ENCODE data around the gene PODNL1.

The PODNL1 gene

DNA sequence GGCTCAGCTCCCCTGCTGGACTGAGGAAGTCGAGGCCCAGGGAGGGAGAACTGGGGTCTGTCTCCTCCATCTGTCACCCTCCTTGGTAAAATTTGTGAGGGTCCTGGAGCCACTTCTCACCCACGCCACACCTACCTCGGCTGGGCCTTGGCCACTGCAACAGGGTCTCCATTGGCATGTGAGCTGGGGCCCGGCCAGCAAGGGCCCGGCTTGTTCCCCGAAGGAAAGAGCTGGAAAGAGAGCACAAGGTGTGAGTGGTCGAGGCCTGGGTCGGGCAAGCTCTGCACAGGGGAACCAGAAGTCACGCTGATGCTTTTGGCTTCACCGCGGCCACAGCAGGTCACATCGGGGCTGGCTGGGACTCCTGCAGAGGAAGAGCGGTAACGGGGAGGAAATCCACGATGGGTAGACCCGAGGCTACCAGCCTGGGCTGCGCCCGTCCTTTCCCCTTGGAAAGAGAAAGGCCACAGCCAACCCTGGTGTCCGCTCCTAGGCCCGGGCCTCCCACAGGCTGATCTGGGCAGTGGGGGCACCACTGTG is 52.3 kb downstream of the PODNL1 start:
- no peak overlapping the region for H3K4me3 ChIP-seq (ENCODE audit: low read depth in 1 of 2, low read length in 2 of 2)
- H3K9me3 ChIP-seq (ENCODE audit: insufficient read depth, low read length, severe bottlenecking) = no peaks in the 10 kb centered on the region
- H3K4me2 ChIP-seq (ENCODE audit: insufficient read depth, low read length) = no peak overlapping the region
- H3K4me1 ChIP-seq (ENCODE audit: insufficient read depth, low read length) = peaks cover 39% of the 10 kb centered on the region
- TF ChIP-seq EZH2 (IDR thresholded peaks at IDR 0.05; ENCODE audit: borderline replicate concordance, low read depth, low read length, severe bottlenecking) (no peak), CTCF (IDR thresholded peaks at IDR 0.05; ENCODE audit: borderline replicate concordance, extremely low read depth, low read length, poor library complexity, severe bottlenecking) (no peak)
- no peak overlapping the region for H3K9ac ChIP-seq (ENCODE audit: low read depth, low read length)
- peak overlapping the region; percentile 61; the same call in 1 of the 2 replicates for H3K27ac ChIP-seq (ENCODE audit: low read length)
- no peaks in the 10 kb centered on the region for H3K27me3 ChIP-seq (ENCODE audit: insufficient read depth, low read length, poor library complexity)
- H4K20me1 ChIP-seq (ENCODE audit: insufficient read depth, low read length) = no peaks in the 10 kb centered on the region
- ATAC-seq (ENCODE audit: insufficient read depth, low read depth) = no peak
- H3K79me2 ChIP-seq (ENCODE audit: insufficient read depth, low read length) = no peaks in the 10 kb centered on the region
- H3K36me3 ChIP-seq (ENCODE audit: insufficient read depth, low read length) = peaks cover 28% of the 10 kb centered on the region
- DNase-seq = no peak
- no peak overlapping the region for H2AFZ ChIP-seq (ENCODE audit: low read depth, low read length)

GRCh38 chr19:13884726-13885591 is 53.3 kb downstream of the PODNL1 start:
- no peaks in the 10 kb centered on the region for H3K9me3 ChIP-seq (ENCODE audit: insufficient read depth, low read length, severe bottlenecking)
- ATAC-seq (ENCODE audit: insufficient read depth, low read depth) (no peak), DNase-seq (no peak)
- H3K9ac ChIP-seq (ENCODE audit: low read depth, low read length) = no peak overlapping the region
- TF ChIP-seq CTCF (IDR thresholded peaks at IDR 0.05; ENCODE audit: borderline replicate concordance, extremely low read depth, low read length, poor library complexity, severe bottlenecking) (no peak), EZH2 (IDR thresholded peaks at IDR 0.05; ENCODE audit: borderline replicate concordance, low read depth, low read length, severe bottlenecking) (no peak)
- H3K79me2 ChIP-seq (ENCODE audit: insufficient read depth, low read length) = no peaks in the 10 kb centered on the region
- peaks cover 47% of the 10 kb centered on the region for H3K4me1 ChIP-seq (ENCODE audit: insufficient read depth, low read length)
- no peaks in the 10 kb centered on the region for H3K27me3 ChIP-seq (ENCODE audit: insufficient read depth, low read length, poor library complexity)
- H3K4me2 ChIP-seq (ENCODE audit: insufficient read depth, low read length) = no peak overlapping the region
- peaks cover 22% of the 10 kb centered on the region for H3K36me3 ChIP-seq (ENCODE audit: insufficient read depth, low read length)
- no peak overlapping the region for H3K4me3 ChIP-seq (ENCODE audit: low read depth in 1 of 2, low read length in 2 of 2)
- H4K20me1 ChIP-seq (ENCODE audit: insufficient read depth, low read length) = no peaks in the 10 kb centered on the region
- H2AFZ ChIP-seq (ENCODE audit: low read depth, low read length) = no peak overlapping the region
- peak overlapping the region; percentile 61 for H3K27ac ChIP-seq (ENCODE audit: low read length)

DNA sequence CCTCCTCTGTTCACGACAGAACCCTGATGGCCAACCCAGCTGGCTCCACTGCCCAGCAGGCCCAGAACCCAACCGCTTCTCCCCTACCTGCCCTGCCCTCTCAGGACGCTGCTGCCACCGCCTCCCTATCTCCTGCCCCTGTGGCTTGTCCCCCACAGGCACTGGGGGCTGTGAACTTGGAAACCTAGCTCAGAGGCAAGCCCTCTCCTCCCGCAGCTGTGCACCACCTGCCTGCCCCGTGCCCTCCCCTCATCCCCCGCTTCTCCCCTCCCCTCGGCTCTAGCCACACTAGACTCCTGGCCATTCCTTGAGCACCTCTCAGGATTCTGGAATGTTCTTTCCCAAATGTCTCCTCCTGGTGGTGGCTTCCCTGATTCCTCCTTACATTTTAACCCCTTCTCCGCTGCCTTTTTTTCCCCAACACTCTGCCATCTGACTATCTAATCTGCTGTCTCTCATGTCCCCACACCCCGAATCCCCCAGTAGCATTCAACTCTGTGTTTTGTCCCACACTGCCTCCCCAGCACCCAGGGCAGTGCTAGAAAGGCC is 54.6 kb downstream of the PODNL1 start:
- H3K4me1 ChIP-seq (ENCODE audit: insufficient read depth, low read length) = peaks cover 55% of the 10 kb centered on the region
- H3K4me2 ChIP-seq (ENCODE audit: insufficient read depth, low read length) = peak overlapping the region; percentile 76
- ATAC-seq (ENCODE audit: insufficient read depth, low read depth) (no peak), DNase-seq (peak; percentile 66)
- no peak overlapping the region for H2AFZ ChIP-seq (ENCODE audit: low read depth, low read length)
- peak overlapping the region; percentile 53 for H3K9ac ChIP-seq (ENCODE audit: low read depth, low read length)
- no peak for TF ChIP-seq EZH2 (IDR thresholded peaks at IDR 0.05; ENCODE audit: borderline replicate concordance, low read depth, low read length, severe bottlenecking)
- TF ChIP-seq CTCF (IDR thresholded peaks at IDR 0.05; ENCODE audit: borderline replicate concordance, extremely low read depth, low read length, poor library complexity, severe bottlenecking) = peak; percentile 20
- peak overlapping the region in 1 of 2 experiments; percentile 46; a peak in 1 of 4 replicates for H3K4me3 ChIP-seq (ENCODE audit: low read depth in 1 of 2, low read length in 2 of 2)
- peak overlapping the region; percentile 99 for H3K27ac ChIP-seq (ENCODE audit: low read length)
- no peaks in the 10 kb centered on the region for H3K79me2 ChIP-seq (ENCODE audit: insufficient read depth, low read length)
- H4K20me1 ChIP-seq (ENCODE audit: insufficient read depth, low read length) = no peaks in the 10 kb centered on the region
- H3K27me3 ChIP-seq (ENCODE audit: insufficient read depth, low read length, poor library complexity) = no peaks in the 10 kb centered on the region
- no peaks in the 10 kb centered on the region for H3K9me3 ChIP-seq (ENCODE audit: insufficient read depth, low read length, severe bottlenecking)
- peaks cover 8% of the 10 kb centered on the region; the same call in 1 of the 2 replicates for H3K36me3 ChIP-seq (ENCODE audit: insufficient read depth, low read length)

All from DND-41 (cell line).